GM19025 (cell line): Measurements from ENCODE around the gene TMOD1.
A peak's percentile ranks its signal among the peaks of the same experiment; 100 is the strongest.
"Not testable (repeated sequence)": the region's sequence is repeated elsewhere in the genome, so short reads cannot be mapped to it uniquely, and the experiment has no call there.

ENCODE experiments used
- ATAC-seq: cut with Tn5 transposase; IDR thresholded peaks from one replicate; pipeline ENCODE4 v1.9.1; 2021; ENCODE audit warnings: mild to moderate bottlenecking, low read depth, moderate library complexity; ENCODE audit not compliant: unreplicated experiment

Gene TMOD1

DNA sequence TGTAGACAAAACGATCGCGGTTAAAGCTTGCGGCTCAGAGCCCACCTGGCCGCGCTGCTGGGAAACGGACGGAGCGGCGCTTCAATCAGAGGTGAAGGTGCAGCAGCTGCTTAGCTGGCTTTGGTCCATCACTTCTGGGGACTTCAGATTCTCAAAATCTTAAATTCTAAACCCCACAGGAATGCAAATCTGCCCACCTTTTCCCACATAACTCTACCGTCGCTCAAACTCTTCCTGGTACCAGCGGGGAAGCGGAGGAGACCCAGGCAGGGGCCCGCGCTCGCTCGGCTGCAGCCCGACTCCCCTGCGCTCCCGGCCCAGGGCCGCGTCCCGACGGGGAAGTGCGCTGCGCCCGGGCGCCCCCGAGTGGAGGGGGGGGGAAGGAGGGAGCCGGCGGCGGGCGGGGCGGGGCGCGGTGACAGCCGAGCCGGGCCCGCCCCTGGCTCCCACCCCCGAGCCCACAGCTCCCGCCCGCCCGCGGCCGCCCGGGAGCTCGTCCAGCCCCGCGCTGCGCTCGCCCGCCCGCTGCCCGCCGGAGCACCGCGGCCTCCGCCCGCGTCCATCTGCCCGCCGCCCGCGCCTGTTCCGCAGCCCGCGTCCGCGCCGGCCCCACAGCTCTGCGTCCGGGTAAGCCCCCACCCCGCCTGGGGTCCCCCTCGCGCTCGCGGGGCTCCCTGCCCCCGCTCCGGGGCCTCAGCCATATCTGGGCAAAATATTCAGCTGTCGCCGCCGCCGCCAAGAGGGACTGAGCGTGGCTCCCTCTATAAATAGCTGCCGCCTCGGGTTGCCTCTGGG lies at the start of gene TMOD1:
Gene TMOD1 (plus strand): TSS at position 490 of the 795 bp plus-strand sequence. CDS start 22,523 bp downstream, outside the sequence.
- peak; percentile 58 for ATAC-seq

DNA sequence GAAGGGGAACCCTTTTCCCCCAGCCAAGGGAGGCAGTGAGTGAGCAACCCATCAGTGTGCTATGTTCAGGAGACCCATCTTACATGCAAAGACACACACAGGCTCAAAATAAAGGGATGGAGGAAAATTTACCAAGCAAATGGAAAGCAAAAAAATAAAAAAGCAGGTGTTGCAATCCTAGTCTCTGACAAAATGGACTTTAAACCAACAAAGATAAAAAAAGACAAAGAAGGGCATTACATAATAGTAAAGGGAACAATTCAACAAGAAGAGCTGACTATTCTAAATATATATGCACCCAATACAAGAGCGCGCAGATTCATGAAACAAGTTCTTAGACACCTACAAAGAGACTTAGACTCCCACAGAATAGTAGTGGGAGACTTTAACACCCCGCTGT lies 47.9 kb upstream of the TMOD1 start:
- ATAC-seq = not testable (repeated sequence)

DNA sequence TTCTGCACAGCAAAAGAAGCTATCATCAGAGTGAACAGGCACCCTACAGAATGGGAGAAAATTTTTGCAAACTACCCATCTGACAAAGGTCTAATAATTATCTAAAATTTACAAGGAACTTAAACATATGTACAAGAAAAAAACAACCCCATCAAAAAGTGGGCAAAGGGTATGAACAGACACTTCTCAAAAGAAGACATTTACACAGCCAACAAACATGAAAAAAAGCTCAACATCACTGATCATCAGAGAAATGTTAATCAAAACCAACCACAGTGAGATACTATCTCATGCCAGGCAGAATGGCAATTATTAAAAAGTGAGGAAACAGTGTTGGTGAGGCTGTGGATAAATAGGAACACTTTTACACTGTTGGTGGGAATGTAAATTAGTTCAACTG lies 44.6 kb upstream of the TMOD1 start:
- not testable (repeated sequence) for ATAC-seq

DNA sequence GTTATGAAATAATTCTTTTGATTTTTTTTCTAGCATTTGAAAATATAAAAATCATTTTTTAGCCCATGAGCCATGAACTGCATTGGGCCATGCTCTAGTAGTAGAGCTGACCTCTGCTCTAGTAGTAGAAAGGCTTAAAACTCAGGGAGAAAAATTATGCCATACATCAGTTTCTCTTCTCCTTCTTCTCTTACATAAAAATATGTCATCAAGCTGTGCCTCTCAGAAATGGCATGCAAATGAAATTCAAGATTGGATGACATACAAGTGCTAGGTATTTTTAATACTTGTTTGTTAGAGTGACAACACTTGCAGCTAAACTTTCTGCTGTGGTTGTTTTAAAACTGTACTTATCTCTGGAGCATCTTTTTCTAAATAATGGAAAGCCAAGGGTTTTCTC lies 42.1 kb upstream of the TMOD1 start:
- no peak for ATAC-seq

DNA sequence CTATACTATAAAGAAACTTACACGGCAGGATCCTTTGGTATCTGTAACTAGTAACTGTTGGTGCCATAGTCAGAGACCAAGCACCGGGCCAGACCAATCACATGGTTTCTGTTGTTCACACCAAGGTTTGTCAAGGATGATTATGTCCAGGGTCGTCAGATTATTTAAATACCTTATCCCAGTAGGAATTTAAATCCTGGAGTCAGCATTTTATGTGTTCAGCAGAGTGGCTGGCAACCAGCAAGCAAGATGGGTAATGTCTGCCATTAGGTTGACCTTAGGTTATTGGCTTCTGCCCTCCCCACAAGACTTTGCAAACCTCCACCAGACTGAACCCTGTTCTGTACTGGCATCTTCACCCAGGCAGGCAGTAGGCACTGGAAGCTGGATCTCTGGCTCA lies 39.3 kb upstream of the TMOD1 start:
- no peak for ATAC-seq

DNA sequence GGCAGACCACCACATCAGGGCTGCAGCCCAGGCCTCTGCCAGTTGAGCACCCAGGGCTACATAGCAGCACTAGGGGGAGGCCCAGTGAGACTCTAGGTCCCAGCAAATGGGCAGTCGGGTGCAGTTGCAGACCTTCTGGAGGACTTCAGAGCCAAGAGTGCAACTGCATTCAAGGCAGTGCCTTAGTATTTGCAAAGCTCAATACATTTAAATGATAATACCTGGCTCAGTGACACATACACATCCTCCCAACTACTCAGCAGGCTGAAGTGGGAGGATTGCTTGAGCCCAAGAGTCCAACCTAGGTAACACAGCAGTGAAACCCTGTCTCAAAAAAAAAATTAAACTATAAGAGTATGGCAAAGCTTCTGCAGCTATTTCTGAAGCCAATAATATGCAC lies 38.6 kb upstream of the TMOD1 start:
- no peak for ATAC-seq

DNA sequence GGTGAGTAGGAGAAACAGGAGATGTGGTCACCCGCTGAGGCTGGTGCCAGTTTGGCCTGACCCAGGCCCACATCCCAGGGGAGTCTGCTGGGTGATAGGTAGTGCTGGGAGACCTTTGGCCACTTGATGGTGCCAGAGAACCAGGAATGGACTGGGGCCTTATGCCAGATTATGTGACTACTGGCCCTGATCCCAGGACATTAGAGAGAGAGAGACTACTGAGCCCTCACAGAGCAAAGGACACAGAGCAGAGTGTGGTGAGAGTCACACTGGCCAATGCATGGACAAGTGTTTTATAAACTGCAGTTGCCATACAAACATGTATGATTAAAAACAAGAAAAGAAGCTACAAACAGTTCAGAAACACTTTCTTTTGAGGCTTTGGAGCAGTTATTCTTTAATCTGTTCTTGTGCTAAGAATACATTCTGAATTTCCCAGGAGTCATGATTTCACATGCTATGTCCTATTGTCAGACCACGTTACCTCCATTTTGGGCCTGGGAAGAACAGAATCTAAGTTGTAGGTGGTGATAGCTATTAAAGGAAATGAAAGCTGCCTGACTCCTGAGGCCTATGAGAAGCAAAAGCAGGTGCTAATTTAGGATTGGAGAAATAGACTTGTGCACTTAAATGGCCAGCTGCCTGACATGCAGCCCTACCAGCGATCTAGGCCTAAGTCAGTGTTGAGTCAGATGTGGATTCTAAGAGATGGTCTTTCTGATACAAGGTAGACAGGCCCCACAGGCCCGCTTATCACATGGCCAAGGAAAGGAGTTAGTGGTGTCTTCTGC lies 32.6 kb upstream of the TMOD1 start:
- peak; percentile 58 for ATAC-seq

DNA sequence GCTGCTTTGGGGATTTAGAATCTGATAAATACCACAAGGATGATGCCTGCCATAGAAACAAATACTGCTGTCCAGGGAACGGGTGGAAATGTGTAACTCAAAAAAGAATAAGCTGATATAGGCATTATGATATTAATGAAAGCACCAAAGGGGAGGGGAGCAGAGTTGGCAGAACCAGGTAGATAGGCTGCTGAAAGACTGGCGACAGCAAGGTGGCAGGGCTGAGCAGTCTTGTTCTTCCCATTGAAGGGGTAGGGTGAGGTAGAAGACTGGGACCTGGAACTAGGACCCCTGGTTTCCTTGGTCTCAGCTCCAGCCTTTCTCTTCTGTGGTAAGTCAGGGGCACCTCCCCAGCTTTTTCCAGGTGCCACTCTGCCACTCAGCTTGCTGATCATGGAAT lies 31.4 kb upstream of the TMOD1 start:
- no peak for ATAC-seq

DNA sequence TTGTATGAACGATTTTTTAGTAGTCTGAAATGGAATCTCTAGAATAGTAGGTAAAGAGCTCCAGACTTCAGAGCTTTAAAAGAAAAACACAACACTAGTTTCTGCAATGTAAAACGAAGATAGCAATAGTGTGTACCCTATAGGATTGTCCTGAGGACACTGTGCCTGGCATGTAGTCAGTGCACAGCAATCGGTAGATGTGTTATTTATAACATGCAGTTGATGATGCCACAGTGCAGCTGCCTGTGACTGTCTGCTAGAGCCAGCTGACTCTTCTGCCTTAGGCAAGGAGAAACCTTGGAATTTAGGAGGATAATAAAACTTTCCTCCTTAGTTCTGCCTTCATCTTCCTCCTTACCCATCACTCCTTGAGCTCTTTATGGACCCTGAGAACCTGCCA lies 27.7 kb upstream of the TMOD1 start:
- ATAC-seq = no peak

DNA sequence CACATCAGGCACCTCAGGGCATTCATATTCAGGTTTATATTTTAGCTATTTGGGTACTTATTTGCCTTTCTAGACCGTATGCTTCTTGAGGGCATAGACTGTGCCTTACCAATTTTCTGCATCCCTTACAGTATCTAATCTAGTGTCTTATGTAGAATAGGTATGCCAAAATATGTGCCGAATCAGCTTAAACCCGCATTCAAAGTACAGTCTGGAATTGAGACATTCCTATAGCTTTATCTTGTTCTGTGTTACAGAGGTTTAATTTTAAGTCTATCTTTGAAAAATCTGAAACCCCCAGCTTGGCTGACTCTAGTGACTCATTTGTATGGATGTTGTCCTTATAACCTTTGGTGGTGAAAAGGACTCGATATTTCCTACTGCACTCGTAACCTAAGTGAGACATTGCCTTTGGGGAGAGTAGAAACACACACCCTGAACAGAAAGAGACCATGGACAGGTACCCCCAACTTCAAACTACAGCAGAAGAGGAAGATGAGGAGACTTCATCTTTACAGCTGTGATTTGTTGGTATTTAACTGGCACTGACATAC lies 27.0 kb upstream of the TMOD1 start:
- no peak for ATAC-seq

DNA sequence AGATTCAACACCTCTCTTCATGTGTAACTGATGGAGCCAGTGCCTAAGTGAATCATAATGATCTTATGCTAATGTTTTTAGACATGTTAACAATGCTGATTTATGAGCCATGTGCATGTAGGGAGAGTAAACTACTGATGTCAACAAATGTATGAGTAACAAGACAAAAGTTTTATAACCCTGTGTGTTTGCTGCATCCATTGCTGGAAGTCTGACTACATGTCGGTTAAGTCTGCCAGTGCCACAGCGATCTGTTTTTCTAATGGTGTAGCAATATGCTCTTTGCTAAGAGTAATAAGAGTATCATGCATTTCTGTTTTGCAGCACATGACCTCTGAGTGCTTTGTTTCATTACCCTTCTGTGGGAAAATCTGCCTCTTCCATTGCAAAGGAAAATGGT lies 26.4 kb upstream of the TMOD1 start:
- no peak for ATAC-seq

DNA sequence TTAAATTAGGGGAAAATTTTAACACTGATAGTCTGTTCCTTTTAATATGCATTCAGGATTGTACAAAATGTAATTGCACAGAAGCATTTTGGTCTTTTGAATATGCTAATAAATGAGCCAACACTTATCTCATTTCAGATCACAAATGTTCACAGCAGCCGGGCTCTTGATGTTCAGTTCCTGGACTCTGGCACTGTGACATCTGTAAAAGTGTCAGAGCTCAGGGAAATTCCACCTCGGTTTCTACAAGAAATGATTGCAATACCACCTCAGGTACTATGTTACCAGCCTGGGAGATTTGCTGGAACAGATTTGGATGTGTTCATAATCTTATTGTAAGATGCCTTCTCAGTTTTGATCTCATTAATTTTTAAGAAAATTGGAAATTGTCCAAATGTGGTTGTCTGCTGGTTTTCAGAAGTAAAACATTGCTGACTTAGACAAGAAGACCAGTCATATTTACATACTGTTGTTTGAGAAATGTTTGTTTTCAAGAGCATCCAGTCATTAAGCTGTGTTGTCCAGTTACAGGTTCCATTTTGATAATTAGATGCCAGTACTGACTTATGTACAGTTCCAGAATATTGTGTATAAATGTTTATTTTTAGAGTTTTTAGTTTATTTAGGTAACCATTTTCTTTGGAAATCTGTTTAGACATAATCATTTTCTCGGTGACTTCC lies 23.0 kb upstream of the TMOD1 start:
- no peak for ATAC-seq

DNA sequence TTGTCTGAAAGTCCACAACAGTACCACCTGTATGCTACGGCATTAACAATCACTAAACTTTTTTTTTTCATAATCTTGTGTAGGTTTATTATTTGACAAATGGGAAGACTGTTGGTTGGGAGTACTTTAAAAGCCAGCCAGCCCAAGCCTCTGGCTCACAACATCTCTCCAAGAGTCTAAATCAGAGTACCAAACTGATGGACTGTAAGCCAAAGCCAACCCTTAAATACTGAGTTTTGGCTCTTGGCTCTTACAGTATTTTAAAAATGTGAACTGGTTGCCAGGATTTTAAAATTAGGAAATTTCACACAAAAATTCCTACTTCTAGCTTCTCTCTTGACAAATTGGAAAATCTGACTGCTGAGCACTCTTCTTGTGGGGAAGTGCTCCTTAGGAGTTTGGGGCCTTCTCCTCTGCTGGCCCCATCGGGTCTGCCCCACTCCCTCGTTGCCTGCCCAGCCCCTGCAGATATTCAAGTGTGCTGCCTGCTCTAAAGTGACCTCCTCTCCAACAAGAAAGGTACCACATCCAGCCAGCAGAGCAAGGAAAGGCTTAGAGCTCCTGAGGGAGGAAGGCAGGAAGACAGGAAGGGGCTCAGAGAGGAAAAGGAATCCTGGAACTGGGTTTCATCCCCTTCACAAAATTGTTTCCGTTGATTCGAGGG lies 21.8 kb upstream of the TMOD1 start:
- no peak for ATAC-seq

DNA sequence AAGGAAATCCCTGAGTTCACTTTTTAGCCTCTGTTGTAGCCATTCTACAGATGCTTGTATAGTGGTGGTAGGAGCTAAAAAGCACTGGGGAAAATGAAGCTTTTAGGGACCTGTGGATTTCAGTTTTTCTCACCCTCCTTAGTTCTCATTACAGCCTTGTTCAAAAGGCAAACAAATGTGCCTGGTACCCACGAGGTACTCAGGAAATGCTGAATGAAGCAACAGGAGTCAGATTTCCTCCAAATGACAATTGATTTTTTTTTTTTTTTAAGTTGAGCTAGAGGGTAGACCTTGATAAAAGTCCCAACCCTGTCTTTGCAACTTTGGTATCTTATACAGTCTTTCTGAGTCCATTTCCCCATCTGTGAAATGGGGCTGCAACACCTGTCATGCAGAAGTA lies 21.3 kb upstream of the TMOD1 start:
- ATAC-seq = no peak

DNA sequence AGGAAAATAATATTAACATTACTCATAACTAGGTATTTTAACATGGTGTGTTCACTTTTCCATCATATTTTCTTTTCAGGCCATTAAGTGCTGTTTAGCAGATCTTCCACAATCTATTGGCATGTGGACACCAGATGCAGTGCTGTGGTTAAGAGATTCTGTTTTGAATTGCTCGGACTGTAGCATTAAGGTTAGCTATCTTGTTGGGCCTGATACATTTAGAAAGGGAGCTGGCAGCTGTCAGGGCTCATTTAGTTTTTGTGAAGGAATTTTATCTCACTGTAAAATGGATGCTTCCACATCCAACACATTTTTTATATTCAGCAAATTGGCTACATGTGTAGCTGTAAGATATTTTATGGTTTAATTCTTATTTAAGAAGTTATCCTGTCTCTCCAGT lies 20.7 kb upstream of the TMOD1 start:
- no peak for ATAC-seq

DNA sequence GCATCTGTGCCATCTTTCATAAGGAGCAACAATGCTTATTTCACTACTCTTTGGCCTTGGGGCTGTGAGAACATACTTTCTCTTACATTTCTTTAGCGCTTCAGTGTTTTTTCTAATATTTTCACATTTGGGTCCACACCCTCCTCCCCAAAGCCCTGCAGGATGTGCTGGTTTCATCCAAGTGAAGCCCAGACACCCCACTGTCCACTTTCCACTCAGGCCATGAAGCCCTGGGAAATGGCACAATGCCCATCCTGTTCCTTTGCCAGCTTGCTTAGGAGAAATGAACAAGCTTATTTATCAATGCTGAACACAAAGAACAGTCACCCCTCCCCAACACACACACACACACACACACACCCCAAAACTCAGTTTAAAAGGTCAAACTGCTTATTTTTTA lies 17.3 kb upstream of the TMOD1 start:
- ATAC-seq = no peak

DNA sequence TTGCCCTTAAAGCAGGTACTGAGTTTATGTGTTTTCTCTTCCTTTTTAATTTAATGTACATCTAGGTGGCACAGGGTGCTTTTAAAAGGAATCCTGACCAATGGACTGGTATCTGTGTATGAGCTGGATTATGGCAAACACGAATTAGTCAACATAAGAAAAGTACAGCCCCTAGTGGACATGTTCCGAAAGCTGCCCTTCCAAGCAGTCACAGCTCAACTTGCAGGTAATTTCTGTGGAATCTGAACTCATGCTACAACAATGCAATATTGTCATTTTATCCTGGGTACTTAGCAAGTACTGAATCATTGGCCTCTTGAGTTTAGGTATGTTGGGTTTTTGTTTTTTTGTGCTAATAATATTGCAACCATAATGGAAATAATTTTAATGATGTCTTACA lies 14.4 kb upstream of the TMOD1 start:
- ATAC-seq = no peak

DNA sequence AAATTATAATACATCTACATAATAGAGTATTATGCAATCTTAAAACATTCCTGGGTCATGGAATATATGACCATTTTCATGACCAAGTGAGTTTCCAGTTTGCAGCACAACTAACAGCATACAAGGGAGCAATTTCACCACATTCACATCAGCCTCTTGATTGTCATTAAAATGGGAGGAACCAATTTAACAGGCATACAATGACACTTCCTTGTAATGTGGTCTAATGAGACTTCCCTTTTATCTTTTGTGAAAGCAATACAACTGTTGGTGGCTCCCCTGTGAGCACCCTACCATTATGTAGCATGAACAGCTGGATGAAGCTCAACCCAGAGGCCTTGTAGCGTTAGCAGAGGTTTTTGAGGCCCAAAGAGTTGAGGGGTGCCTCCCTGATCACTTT lies 13.6 kb upstream of the TMOD1 start:
- ATAC-seq = no peak

DNA sequence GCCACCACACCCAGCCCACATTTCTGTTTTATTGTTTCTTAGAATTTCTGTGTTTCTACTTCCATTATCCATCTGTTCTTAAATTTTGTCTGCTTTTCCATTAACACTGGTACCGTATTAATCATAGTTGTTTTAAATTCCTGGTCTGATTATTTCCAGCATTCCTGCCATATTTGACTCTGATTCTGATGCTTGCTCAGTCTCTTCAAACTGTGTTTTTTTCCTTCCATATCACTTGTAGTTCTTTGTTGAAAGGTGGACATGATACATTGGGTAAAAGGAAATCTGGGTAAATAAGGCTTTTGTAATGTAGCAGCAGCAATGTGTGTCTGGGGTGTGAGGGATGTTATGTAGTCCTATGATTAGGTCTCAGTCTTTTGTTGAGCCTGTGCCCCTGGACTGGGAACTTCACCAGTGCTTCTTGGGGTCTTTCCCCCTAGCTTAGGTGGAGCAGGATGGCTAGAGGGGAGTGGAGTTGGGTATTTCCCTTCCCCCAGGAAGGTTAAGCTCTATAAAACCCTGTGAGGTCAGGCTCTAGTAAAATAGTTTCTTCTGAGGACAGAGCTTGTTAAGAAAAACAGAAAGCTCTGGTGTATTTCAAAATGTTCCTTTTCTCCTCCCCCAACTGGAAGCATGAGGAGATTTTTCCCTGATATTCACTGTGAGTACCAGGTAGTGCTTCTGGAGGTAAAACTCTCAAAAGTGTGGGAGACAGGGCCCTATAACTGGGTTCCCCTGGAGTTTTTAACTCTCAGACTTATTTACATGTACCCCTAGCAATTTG lies 10.1 kb upstream of the TMOD1 start:
- no peak for ATAC-seq
